ENCODE results near the gene GATA5.

- no peak for TF ChIP-seq CTCF (IDR thresholded peaks at IDR 0.05; ENCODE audit: insufficient read depth, low read depth, low read length)
- TF ChIP-seq EZH2 (IDR thresholded peaks at IDR 0.05; ENCODE audit: insufficient read depth, low read length), result no peak
Measured at GRCh38 chr20:62495749-62496567, 20.2 kb upstream of the GATA5 start.
